K562 (cell line): ENCODE measurements around the gene AFF1. TPM values are rescaled to one million over a fixed set of nuclear protein-coding genes. Genes with fewer than 3 reads are reported as not detected.

ENCODE experiments used
- ATAC-seq: fragments of 200-7000 bp; cut with Tn5 transposase; 3 replicates; pipeline ENCODE4 v1.9.1; 2020; ENCODE audit warnings: moderate library complexity
- BruUV-seq: library from RNA; stranded (reverse); fragments of 400-500 nt; replicated peaks from 2 replicates; lab custom pipeline; 2021; lab: Mats Ljungman, UMichigan
- CTCF ChIA-PET: fragments of 300-600 bp; formaldehyde crosslinking; extraction: SDS; loops from one replicate; lab custom pipeline; 2021; ENCODE audit warnings: low intra/inter-chr PET ratio; lab: Yijun Ruan, JAX
- POLR2A ChIA-PET: fragments of 300-600, 350-650 bp; sonication (Branson Sonifier 250); formaldehyde crosslinking; extraction: SDS; loops from one replicate; lab custom pipeline; 2021; ENCODE audit warnings: antibody characterized with exemption, inconsistent platforms; lab: Yijun Ruan, JAX
- DNase-seq, 4 experiments: peaks; one replicate each; pipeline versions ENCODE4 v3.0.0 to v3.0.0-alpha.2; 2011 to 2018; ENCODE audit warnings: low spot score in 3 of 4, mixed read lengths in 3 of 4; ENCODE audit errors: extremely low read depth in 1 of 4
- FAIRE-seq: peaks from 2 replicates; lab custom pipeline; 2011; peaks lifted over from hg19 to GRCh38; lab: Jason Lieb, UNC
- H2AFZ ChIP-seq: 2 replicates; pipeline ENCODE4 v1.6.0; 2011; ENCODE audit warnings: low read depth, low read length, control low read depth, inconsistent platforms
- H3K27ac ChIP-seq: fragments of 200-600 bp; 3 replicates; pipeline ENCODE4 v1.8.0; 2011; ENCODE audit warnings: low read depth, mild to moderate bottlenecking, control low read depth, inconsistent platforms, low read length, moderate library complexity, mixed read lengths; ENCODE audit errors: extremely low read depth
- H3K27me3 ChIP-seq, 2 experiments: fragments of 300-600 bp in 1 of 2; 2 replicates in 1 of 2; 3 replicates in 1 of 2; pipeline versions ENCODE4 v1.6.0 to v1.8.0; 2011; ENCODE audit warnings: inconsistent platforms in 2 of 2, low read length in 2 of 2, mild to moderate bottlenecking in 1 of 2, mixed read lengths in 1 of 2, moderate library complexity in 1 of 2; ENCODE audit not compliant: control insufficient read depth in 2 of 2, insufficient read depth in 2 of 2
- H3K36me3 ChIP-seq: fragments of 300-600 bp; 3 replicates; pipeline ENCODE4 v1.8.0; 2011; ENCODE audit warnings: mild to moderate bottlenecking, low read length, inconsistent platforms; ENCODE audit not compliant: control insufficient read depth, insufficient read depth
- H3K4me1 ChIP-seq, 2 experiments: fragments of 200-600 bp in 1 of 2; replicated peaks in 1 of 2; 2 replicates in 1 of 2; 3 replicates in 1 of 2; pipeline versions ENCODE4 v1.5.1 to v1.8.0; 2011; ENCODE audit warnings: inconsistent platforms in 2 of 2, low read length in 2 of 2, mild to moderate bottlenecking in 1 of 2, mixed read lengths in 1 of 2, moderate library complexity in 1 of 2; ENCODE audit not compliant: control insufficient read depth in 2 of 2, insufficient read depth in 2 of 2
- H3K4me2 ChIP-seq: 2 replicates; pipeline ENCODE4 v1.6.1; 2011; ENCODE audit warnings: low read length, control low read depth, inconsistent platforms, mixed read lengths; ENCODE audit not compliant: insufficient read depth
- H3K4me3 ChIP-seq: fragments of 200-600 bp; sonication (generic), shearing (Covaris generic); 2 replicates; pipeline ENCODE4 v1.5.1; 2016; ENCODE audit warnings: control low read depth, inconsistent platforms
- H3K79me2 ChIP-seq: fragments of 200-600 bp; 3 replicates; pipeline ENCODE4 v1.8.0; 2011; ENCODE audit warnings: low read length, inconsistent platforms; ENCODE audit not compliant: control insufficient read depth, insufficient read depth
- H3K9ac ChIP-seq, 2 experiments: 2 replicates each; pipeline versions ENCODE4 v1.6.0 to v1.6.1; 2011; ENCODE audit warnings: low read depth in 2 of 2, low read length in 2 of 2, control low read depth in 1 of 2, inconsistent platforms in 1 of 2, mild to moderate bottlenecking in 1 of 2, mixed read lengths in 1 of 2; ENCODE audit not compliant: insufficient read depth in 1 of 2
- H3K9me1 ChIP-seq: one replicate; pipeline ENCODE4 v1.6.0; 2011; ENCODE audit warnings: inconsistent platforms, mild to moderate bottlenecking, low read length, moderate library complexity; ENCODE audit not compliant: control insufficient read depth, insufficient read depth
- H3K9me3 ChIP-seq: replicated peaks from 2 replicates; pipeline ENCODE4 v1.5.1; 2011; ENCODE audit warnings: low read depth, low read length, inconsistent platforms; ENCODE audit not compliant: control insufficient read depth, insufficient read depth
- H4K20me1 ChIP-seq: replicated peaks from 2 replicates; pipeline ENCODE4 v1.6.1; 2011; ENCODE audit warnings: low read length, inconsistent platforms, mixed read lengths; ENCODE audit not compliant: control insufficient read depth, insufficient read depth
- XRCC5 ChIP-seq: fragments of 200-400 bp; formaldehyde crosslinking; IDR thresholded peaks from 2 replicates; pipeline ENCODE4 v1.6.1; 2017; ENCODE audit warnings: low read depth, mild to moderate bottlenecking, low read length
- WGBS: fragments of 100-300 bp; shearing (Covaris generic); methylation state at CpG from one replicate; pipeline ENCODE4 v1.1.6; 2016; ENCODE audit warnings: low coverage, mixed read lengths; ENCODE audit not compliant: insufficient coverage; ENCODE audit errors: missing lambda C conversion rate; 5-methylcytosine and 5-hydroxymethylcytosine counted together
- in situ Hi-C: fragments of 300-500 bp; cut with MboI; formaldehyde crosslinking; loops from 4 replicates; pipeline ENCODE4 v1.15.0; 2018; ENCODE audit warnings: inconsistent platforms, mixed read lengths
- intact Hi-C: fragments of 100-400 bp; cut with micrococcal nuclease; formaldehyde crosslinking; loops from 2 replicates; pipeline ENCODE4 v1.14.2; 2022
- polyA plus RNA-seq, 8 experiments: library from polyadenylated mRNA; depleted of rRNA in 4 of 8; stranded (reverse) in 5 of 8; unstranded in 3 of 8; fragments of >200 nt; fragmentation: Nextera tagmentation in 2 of 8; fragmentation: Illumina TruSeq in 1 of 8; extraction: Ambion mirVana in 2 of 8; extraction: Trizol in 1 of 8; gene quantifications; 2 replicates each; pipeline versions ENCODE4 v1.2.1 to v1.2.3, GENCODE V29; 2011 to 2014; ENCODE audit warnings: inconsistent platforms in 1 of 8, missing spikeins in 1 of 8
- total RNA-seq, 7 experiments: library from RNA; depleted of rRNA in 6 of 7; stranded (reverse); fragments of >200 nt in 6 of 7; fragmentation: Illumina TruSeq in 2 of 7; extraction: Trizol in 2 of 7; gene quantifications; 2 replicates each; pipeline versions ENCODE4 v1.2.1 to v1.2.3, GENCODE V29; 2011 to 2021; ENCODE audit warnings: low replicate concordance in 1 of 7
- TF ChIP-seq, protein P1 (sequence below), 2 experiments: fragments of 250-450 bp in 1 of 2; fragments of 450-650 bp in 1 of 2; sonication (Bioruptor Pico) in 1 of 2; IDR thresholded peaks; 2 replicates each; pipeline versions ENCODE4 v1.6.1 to v1.8.0; 2016 to 2021; ENCODE audit warnings: mild to moderate bottlenecking in 2 of 2, moderate library complexity in 2 of 2, missing compliant biosample characterization in 1 of 2, missing genetic modification characterization in 1 of 2

AFF1 gene
- total and polyA plus RNA-seq, 9 of the 15 experiments (the other 6 are each of a cell fraction or from before 2014, with no cell fraction given) = 4.1 to 47.5 (median 17.2) TPM

DNA sequence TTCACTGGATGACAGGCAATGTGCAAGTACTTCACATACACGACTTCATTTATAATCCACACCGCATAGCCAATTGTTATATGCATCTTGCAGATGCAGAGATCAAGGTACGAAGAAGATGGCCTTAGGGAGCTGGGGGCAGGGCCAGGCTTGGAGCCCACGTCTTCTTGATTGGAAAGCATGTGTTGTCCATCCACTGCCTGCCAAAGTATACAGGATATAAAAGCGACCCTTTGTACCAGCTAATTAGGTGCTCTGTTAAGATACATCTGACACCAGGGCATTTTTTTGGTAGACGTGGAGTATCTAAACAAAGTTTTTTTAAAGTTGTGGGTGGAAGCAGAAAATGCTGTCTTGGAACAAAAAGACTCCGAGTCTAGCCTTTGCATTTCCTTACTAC lies 44.0 kb upstream of the AFF1 start:
- in situ Hi-C loops = loop anchor here (5.0 to 10.0 kb wide), 2 partner anchors 238 to 954 kb away; no protein-coding TSS in a partner anchor
- Histone ChIP-seq H3K4me2 (no peak overlapping the region), H3K36me3 (no peaks in the 10 kb centered on the region)
- TF ChIP-seq, protein P1, sequence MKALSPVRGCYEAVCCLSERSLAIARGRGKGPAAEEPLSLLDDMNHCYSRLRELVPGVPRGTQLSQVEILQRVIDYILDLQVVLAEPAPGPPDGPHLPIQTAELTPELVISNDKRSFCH (CRISPR knock-in tag; IDR thresholded peaks at IDR 0.05) = no peak
- TF ChIP-seq, protein P1 (tag; IDR thresholded peaks at IDR 0.05) = no peak
- no peak for TF ChIP-seq XRCC5
- TF ChIP-seq, all 486 proteins: peak for 0
- CTCF ChIA-PET = no interaction called here
- Histone ChIP-seq H3K4me3 (no peak overlapping the region), H3K9ac (no peak overlapping the region), H3K4me1 (peaks cover 6 to 10% of the 10 kb centered on the region in 2 experiments; a peak in 3 of 5 replicates), H3K27me3 (peaks cover 0 to 4% of the 10 kb centered on the region in 2 experiments; a peak in 2 of 5 replicates), H3K27ac (no peak overlapping the region), H2AFZ (no peak overlapping the region), H3K79me2 (no peaks in the 10 kb centered on the region), H3K9me1 (no peaks in the 10 kb centered on the region), H4K20me1 (no peaks in the 10 kb centered on the region), H3K9me3 (no peaks in the 10 kb centered on the region)
- FAIRE-seq (no peak), DNase-seq (no peak), ATAC-seq (no peak)
- WGBS = 36% methylated on average over 7 of the region's 7 CpGs
- POLR2A ChIA-PET = no interaction called here
- BruUV-seq = no TSS peak
- intact Hi-C loops = no loop called here
